ENCODE results near the gene FBXW7. TPM values are rescaled to one million over a fixed set of nuclear protein-coding genes. Genes with fewer than 3 reads are reported as not detected.

Gene FBXW7
- total RNA-seq, 1 experiment from 2014 or later = 23.0 TPM

- no peak for ATAC-seq
- Mint-ChIP-seq H3K9me3 (peaks cover 10% of the 10 kb centered on the region; the same call in 1 of the 2 replicates), H3K36me3 (peaks cover 17% of the 10 kb centered on the region), H3K4me3 (no peak overlapping the region), H3K4me1 (peaks cover 14% of the 10 kb centered on the region), H3K27ac (no peak overlapping the region), H3K27me3 (ENCODE audit: low read depth) (no peaks in the 10 kb centered on the region)
- no peak for DNase-seq (ENCODE audit: low spot score)
- no peak for TF ChIP-seq ELF4 (CRISPR knock-in tag; IDR thresholded peaks at IDR 0.05; ENCODE audit: low read depth)
- TF ChIP-seq ZBTB21 (CRISPR knock-in tag; IDR thresholded peaks at IDR 0.05; ENCODE audit: borderline replicate concordance) = 0 out of 2 replicates have a peak, but pooled peaks have one; percentile 27
- CTCF ChIA-PET = interaction anchor here (1.3 to 2.3 kb wide), 2 partner anchors 40 to 87 kb away, joined by 6 to 15 read pairs; no protein-coding TSS in a partner anchor
- POLR2A ChIA-PET = no interaction called here
Observed at GRCh38 chr4:152540941-152541340, 5.0 kb upstream of the FBXW7 start.

GRCh38 chr4:152540293-152540674 is 4.4 kb upstream of the FBXW7 start:
- DNase-seq (ENCODE audit: low spot score) (peak; percentile 34), ATAC-seq (peak; percentile 46)
- Mint-ChIP-seq H3K9me3 (peaks cover 10% of the 10 kb centered on the region; the same call in 1 of the 2 replicates), H3K36me3 (peaks cover 17% of the 10 kb centered on the region), H3K4me1 (peaks cover 14% of the 10 kb centered on the region), H3K27ac (no peak overlapping the region), H3K4me3 (no peak overlapping the region), H3K27me3 (ENCODE audit: low read depth) (no peaks in the 10 kb centered on the region)
- POLR2A ChIA-PET = no interaction called here
- CTCF ChIA-PET = interaction anchor here (0.6 to 2.3 kb wide), 6 partner anchors 38 to 196 kb away, joined by 3 to 15 read pairs (median 4); no protein-coding TSS in a partner anchor
- TF ChIP-seq NFE2L1 (CRISPR knock-in tag; IDR thresholded peaks at IDR 0.05) = no peak
- no peak for TF ChIP-seq OVOL2 (CRISPR knock-in tag; IDR thresholded peaks at IDR 0.05; ENCODE audit: borderline replicate concordance)
- no peak for TF ChIP-seq FOXK1 (CRISPR knock-in tag; IDR thresholded peaks at IDR 0.05)
- TF ChIP-seq, protein P1, sequence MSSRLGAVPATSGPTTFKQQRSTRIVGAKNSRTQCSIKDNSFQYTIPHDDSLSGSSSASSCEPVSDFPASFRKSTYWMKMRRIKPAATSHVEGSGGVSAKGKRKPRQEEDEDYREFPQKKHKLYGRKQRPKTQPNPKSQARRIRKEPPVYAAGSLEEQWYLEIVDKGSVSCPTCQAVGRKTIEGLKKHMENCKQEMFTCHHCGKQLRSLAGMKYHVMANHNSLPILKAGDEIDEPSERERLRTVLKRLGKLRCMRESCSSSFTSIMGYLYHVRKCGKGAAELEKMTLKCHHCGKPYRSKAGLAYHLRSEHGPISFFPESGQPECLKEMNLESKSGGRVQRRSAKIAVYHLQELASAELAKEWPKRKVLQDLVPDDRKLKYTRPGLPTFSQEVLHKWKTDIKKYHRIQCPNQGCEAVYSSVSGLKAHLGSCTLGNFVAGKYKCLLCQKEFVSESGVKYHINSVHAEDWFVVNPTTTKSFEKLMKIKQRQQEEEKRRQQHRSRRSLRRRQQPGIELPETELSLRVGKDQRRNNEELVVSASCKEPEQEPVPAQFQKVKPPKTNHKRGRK (CRISPR knock-in tag; IDR thresholded peaks at IDR 0.05; ENCODE audit: borderline replicate concordance) = no peak
- no peak for TF ChIP-seq TP53 (CRISPR knock-in tag; IDR thresholded peaks at IDR 0.05)
- no peak for TF ChIP-seq IRF2 (CRISPR knock-in tag; IDR thresholded peaks at IDR 0.05; ENCODE audit: borderline replicate concordance, low read depth)
- TF ChIP-seq SMAD3 (CRISPR knock-in tag; IDR thresholded peaks at IDR 0.05; ENCODE audit: borderline replicate concordance) = no peak
- no peak for TF ChIP-seq NFATC4 (CRISPR knock-in tag; IDR thresholded peaks at IDR 0.05)
- TF ChIP-seq, protein P2, sequence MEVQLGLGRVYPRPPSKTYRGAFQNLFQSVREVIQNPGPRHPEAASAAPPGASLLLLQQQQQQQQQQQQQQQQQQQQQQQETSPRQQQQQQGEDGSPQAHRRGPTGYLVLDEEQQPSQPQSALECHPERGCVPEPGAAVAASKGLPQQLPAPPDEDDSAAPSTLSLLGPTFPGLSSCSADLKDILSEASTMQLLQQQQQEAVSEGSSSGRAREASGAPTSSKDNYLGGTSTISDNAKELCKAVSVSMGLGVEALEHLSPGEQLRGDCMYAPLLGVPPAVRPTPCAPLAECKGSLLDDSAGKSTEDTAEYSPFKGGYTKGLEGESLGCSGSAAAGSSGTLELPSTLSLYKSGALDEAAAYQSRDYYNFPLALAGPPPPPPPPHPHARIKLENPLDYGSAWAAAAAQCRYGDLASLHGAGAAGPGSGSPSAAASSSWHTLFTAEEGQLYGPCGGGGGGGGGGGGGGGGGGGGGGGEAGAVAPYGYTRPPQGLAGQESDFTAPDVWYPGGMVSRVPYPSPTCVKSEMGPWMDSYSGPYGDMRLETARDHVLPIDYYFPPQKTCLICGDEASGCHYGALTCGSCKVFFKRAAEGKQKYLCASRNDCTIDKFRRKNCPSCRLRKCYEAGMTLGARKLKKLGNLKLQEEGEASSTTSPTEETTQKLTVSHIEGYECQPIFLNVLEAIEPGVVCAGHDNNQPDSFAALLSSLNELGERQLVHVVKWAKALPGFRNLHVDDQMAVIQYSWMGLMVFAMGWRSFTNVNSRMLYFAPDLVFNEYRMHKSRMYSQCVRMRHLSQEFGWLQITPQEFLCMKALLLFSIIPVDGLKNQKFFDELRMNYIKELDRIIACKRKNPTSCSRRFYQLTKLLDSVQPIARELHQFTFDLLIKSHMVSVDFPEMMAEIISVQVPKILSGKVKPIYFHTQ (CRISPR knock-in tag; IDR thresholded peaks at IDR 0.05) = no peak
- TF ChIP-seq ZNF219 (CRISPR knock-in tag; IDR thresholded peaks at IDR 0.05; ENCODE audit: borderline replicate concordance) = no peak
- TF ChIP-seq, protein P3, sequence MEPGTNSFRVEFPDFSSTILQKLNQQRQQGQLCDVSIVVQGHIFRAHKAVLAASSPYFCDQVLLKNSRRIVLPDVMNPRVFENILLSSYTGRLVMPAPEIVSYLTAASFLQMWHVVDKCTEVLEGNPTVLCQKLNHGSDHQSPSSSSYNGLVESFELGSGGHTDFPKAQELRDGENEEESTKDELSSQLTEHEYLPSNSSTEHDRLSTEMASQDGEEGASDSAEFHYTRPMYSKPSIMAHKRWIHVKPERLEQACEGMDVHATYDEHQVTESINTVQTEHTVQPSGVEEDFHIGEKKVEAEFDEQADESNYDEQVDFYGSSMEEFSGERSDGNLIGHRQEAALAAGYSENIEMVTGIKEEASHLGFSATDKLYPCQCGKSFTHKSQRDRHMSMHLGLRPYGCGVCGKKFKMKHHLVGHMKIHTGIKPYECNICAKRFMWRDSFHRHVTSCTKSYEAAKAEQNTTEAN (CRISPR knock-in tag; IDR thresholded peaks at IDR 0.05) = no peak
- no peak for TF ChIP-seq STAT6 (CRISPR knock-in tag; conservative IDR thresholded peaks at IDR 0.05; ENCODE audit: low read depth)
- TF ChIP-seq SOX15 (CRISPR knock-in tag; IDR thresholded peaks at IDR 0.05) = no peak
- TF ChIP-seq GRHL2 (CRISPR knock-in tag; IDR thresholded peaks at IDR 0.05; ENCODE audit: insufficient replicate concordance, severe bottlenecking) = no peak
- TF ChIP-seq RORB (CRISPR knock-in tag; IDR thresholded peaks at IDR 0.05) = no peak
- no peak for TF ChIP-seq ZNF263 (CRISPR knock-in tag; IDR thresholded peaks at IDR 0.05; ENCODE audit: low read depth)

All from WTC11 (cell line).